ENCODE measurements around the gene KBTBD7. TPM values are rescaled to one million over a fixed set of nuclear protein-coding genes. Genes with fewer than 3 reads are reported as not detected.

KBTBD7 gene
- total RNA-seq, 1 experiment from 2014 or later, result 10.2 TPM

DNA sequence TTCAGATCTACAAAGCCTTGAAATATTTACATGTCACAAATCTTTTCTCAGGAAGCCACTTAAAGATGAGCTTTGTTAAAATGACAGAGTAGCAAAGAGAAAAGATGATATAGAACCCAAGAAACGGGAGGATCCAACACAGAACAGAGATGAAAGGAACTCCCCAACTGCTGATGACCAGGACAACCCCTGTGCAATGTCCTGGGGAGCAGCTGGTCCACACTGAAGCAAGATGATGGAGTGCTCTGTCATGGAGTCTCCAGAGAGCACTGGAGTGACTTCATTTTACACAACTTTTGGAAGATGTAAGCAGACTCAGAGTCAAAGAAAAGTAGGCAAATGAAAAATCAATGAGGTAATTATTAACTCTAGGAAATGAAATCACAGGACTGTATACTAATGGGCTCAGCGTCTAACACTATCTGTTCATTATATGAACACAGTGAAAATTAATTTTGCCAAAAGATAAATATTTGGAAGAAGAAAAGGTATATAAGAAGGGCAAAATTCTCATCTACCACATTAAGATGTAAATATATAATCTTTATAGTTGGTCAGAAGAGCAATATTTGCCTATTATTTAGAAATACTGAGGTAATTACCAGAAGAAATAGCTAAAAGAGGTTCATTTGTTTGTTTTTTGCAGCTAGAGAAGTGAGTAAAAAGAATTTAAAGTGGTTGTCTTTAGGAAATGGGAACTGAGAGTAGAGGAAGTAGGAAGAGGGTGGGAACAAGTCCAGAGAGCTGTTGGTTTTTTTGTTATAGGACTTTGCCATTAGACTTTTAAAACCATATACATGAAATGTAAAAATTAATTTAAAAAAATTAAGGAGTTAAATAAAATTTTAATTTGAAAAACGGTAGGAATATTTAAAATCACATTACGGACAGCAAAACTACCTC is 38.5 kb upstream of the KBTBD7 start:
- intact Hi-C loops (cut with micrococcal nuclease; ENCODE audit: unreplicated experiment), result no loop called here
- no peak overlapping the region for H3K27ac ChIP-seq (ENCODE audit: low read depth, low read length, poor library complexity, severe bottlenecking)
- DNase-seq (ENCODE audit: low spot score), result no peak
- H3K36me3 ChIP-seq (ENCODE audit: insufficient read depth, low read length, poor library complexity, severe bottlenecking), result no peaks in the 10 kb centered on the region
- no peak overlapping the region for H3K4me3 ChIP-seq (ENCODE audit: low read depth, low read length, poor library complexity, severe bottlenecking)
- no TSS peak for BruUV-seq (replicated peaks)
- no peak for TF ChIP-seq EZH2 (IDR thresholded peaks at IDR 0.05; ENCODE audit: borderline replicate concordance, low read depth, low read length, poor library complexity, severe bottlenecking)
- TF ChIP-seq, protein P1, sequence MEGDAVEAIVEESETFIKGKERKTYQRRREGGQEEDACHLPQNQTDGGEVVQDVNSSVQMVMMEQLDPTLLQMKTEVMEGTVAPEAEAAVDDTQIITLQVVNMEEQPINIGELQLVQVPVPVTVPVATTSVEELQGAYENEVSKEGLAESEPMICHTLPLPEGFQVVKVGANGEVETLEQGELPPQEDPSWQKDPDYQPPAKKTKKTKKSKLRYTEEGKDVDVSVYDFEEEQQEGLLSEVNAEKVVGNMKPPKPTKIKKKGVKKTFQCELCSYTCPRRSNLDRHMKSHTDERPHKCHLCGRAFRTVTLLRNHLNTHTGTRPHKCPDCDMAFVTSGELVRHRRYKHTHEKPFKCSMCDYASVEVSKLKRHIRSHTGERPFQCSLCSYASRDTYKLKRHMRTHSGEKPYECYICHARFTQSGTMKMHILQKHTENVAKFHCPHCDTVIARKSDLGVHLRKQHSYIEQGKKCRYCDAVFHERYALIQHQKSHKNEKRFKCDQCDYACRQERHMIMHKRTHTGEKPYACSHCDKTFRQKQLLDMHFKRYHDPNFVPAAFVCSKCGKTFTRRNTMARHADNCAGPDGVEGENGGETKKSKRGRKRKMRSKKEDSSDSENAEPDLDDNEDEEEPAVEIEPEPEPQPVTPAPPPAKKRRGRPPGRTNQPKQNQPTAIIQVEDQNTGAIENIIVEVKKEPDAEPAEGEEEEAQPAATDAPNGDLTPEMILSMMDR (conservative IDR thresholded peaks at IDR 0.05; ENCODE audit: low read depth, low read length), result no peak
- ChIA-PET POLR2A (ENCODE audit: low non-redundant PET) (no interaction called here), CTCF (no interaction called here)
- no peaks in the 10 kb centered on the region for H3K9me3 ChIP-seq (ENCODE audit: low read depth, low read length, poor library complexity, severe bottlenecking)
- no peaks in the 10 kb centered on the region for H3K4me1 ChIP-seq (ENCODE audit: insufficient read depth, low read length, poor library complexity, severe bottlenecking)
- no peaks in the 10 kb centered on the region for H3K27me3 ChIP-seq (replicated peaks; ENCODE audit: insufficient read depth, low read depth, low read length, poor library complexity)

DNA sequence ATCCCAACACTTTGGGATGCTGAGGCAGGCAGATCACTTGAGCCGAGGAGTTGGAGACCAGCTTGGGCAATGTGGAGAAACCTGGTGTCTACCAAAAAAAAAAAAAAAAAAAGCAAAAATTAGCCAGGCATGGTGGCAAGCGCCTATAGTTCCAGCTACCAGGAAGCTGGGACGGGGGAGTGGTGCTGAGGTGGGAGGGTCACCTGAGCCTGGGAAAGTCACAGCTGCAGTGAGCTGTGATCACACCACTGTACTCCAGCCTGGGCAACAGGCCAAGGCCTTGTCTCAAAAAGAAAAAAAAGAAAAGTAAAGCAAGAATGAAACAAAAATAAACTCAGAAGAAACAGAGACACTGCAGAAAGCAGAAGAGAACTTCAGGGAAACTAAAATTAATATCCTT is 37.4 kb upstream of the KBTBD7 start:
- Histone ChIP-seq H3K4me1 (ENCODE audit: insufficient read depth, low read length, poor library complexity, severe bottlenecking) (no peaks in the 10 kb centered on the region), H3K36me3 (ENCODE audit: insufficient read depth, low read length, poor library complexity, severe bottlenecking) (no peaks in the 10 kb centered on the region), H3K27me3 (replicated peaks; ENCODE audit: insufficient read depth, low read depth, low read length, poor library complexity) (no peaks in the 10 kb centered on the region), H3K4me3 (ENCODE audit: low read depth, low read length, poor library complexity, severe bottlenecking) (no peak overlapping the region), H3K9me3 (ENCODE audit: low read depth, low read length, poor library complexity, severe bottlenecking) (no peaks in the 10 kb centered on the region), H3K27ac (ENCODE audit: low read depth, low read length, poor library complexity, severe bottlenecking) (no peak overlapping the region)
- ChIA-PET POLR2A (ENCODE audit: low non-redundant PET) (no interaction called here), CTCF (no interaction called here)
- DNase-seq (ENCODE audit: low spot score), result no peak
- intact Hi-C loops (cut with micrococcal nuclease; ENCODE audit: unreplicated experiment), result no loop called here
- TF ChIP-seq, protein P1 (conservative IDR thresholded peaks at IDR 0.05; ENCODE audit: low read depth, low read length), result no peak
- no peak for TF ChIP-seq EZH2 (IDR thresholded peaks at IDR 0.05; ENCODE audit: borderline replicate concordance, low read depth, low read length, poor library complexity, severe bottlenecking)
- no TSS peak for BruUV-seq (replicated peaks)

DNA sequence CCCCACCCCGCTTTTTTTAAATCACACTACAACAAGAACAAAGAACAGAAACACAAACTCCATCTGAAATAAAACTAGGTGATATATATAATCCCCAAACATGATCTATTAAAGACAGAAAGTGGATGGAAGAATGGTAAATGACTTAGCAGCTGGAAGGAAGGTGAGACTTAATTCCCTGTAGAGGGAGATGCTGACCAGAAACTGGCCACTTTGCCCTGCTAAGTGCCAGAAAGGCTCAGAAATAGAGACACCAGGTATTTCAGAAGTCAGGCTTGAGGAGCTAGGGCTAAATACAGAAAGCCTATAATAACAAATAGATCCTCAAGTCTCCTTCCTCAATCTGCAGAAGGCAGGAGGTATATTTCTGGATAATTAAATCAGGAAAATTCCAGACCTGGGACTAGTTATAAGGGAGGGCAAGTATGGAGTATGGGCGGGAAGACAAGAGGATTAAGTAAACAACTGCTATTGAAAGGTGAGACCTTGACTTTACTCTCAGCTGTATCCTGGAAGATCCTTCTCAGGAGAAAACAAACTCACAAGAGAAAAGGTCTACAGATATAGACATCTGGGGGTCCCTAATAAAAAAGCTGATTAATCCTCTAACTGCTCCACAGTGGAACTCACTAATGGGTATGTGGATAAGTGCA is 36.8 kb upstream of the KBTBD7 start:
- CTCF ChIA-PET, result no interaction called here
- H3K9me3 ChIP-seq (ENCODE audit: low read depth, low read length, poor library complexity, severe bottlenecking), result no peaks in the 10 kb centered on the region
- H3K27me3 ChIP-seq (replicated peaks; ENCODE audit: insufficient read depth, low read depth, low read length, poor library complexity), result no peaks in the 10 kb centered on the region
- TF ChIP-seq, protein P1 (conservative IDR thresholded peaks at IDR 0.05; ENCODE audit: low read depth, low read length), result no peak
- no peak for TF ChIP-seq EZH2 (IDR thresholded peaks at IDR 0.05; ENCODE audit: borderline replicate concordance, low read depth, low read length, poor library complexity, severe bottlenecking)
- POLR2A ChIA-PET (ENCODE audit: low non-redundant PET), result interaction anchor here (0.7 kb wide), 1 partner anchor 193 kb away, joined by 8 read pairs; no protein-coding TSS in a partner anchor
- H3K27ac ChIP-seq (ENCODE audit: low read depth, low read length, poor library complexity, severe bottlenecking), result no peak overlapping the region
- no peak for DNase-seq (ENCODE audit: low spot score)
- intact Hi-C loops (cut with micrococcal nuclease; ENCODE audit: unreplicated experiment), result no loop called here
- no peak overlapping the region for H3K4me3 ChIP-seq (ENCODE audit: low read depth, low read length, poor library complexity, severe bottlenecking)
- no peaks in the 10 kb centered on the region for H3K36me3 ChIP-seq (ENCODE audit: insufficient read depth, low read length, poor library complexity, severe bottlenecking)
- H3K4me1 ChIP-seq (ENCODE audit: insufficient read depth, low read length, poor library complexity, severe bottlenecking), result no peaks in the 10 kb centered on the region
- no TSS peak for BruUV-seq (replicated peaks)

Measured in A673 (cell line).